ENCODE data around the gene CDC20. TPM values are rescaled to one million over a fixed set of nuclear protein-coding genes. Genes with fewer than 3 reads are reported as not detected.

Gene CDC20
- total RNA-seq, 1 experiment from 2014 or later, result 355 TPM

DNA sequence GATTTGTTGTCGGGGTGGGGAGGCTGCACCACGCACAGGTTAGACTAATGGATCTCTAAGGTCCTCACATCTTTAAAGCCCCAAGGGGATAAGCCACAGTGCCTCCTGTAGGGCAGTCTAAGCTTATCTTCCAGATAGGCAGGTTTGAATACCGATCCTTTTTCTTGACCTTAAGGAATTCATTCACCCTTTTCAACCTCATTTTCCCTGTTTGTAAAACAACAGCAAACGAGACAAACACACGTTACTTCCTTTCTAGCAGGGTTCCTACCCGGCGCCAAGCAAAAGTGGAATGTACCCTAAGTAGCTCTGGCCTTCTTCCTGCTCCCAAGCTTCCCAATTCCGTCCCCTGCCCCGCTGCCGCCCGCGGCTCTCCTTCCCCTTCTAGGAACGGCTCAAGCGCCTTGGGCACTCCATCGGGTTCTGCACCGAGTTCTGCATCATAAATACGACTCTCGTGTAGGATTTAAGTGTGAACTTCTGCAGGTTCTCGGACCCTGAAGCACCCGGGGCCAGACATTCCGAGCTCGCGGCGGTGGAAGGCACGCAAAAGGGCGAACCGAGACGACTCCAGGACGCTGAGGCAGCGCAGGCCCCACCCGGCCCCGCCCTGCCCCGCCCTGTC, 548 bp upstream of the CDC20 start (continued):
- TF ChIP-seq, protein P1, sequence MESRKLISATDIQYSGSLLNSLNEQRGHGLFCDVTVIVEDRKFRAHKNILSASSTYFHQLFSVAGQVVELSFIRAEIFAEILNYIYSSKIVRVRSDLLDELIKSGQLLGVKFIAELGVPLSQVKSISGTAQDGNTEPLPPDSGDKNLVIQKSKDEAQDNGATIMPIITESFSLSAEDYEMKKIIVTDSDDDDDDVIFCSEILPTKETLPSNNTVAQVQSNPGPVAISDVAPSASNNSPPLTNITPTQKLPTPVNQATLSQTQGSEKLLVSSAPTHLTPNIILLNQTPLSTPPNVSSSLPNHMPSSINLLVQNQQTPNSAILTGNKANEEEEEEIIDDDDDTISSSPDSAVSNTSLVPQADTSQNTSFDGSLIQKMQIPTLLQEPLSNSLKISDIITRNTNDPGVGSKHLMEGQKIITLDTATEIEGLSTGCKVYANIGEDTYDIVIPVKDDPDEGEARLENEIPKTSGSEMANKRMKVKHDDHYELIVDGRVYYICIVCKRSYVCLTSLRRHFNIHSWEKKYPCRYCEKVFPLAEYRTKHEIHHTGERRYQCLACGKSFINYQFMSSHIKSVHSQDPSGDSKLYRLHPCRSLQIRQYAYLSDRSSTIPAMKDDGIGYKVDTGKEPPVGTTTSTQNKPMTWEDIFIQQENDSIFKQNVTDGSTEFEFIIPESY (IDR thresholded peaks at IDR 0.05; ENCODE audit: extremely low read depth, insufficient replicate concordance, low read length), result no peak
- peak; percentile 85 for TF ChIP-seq POLR2A (IDR thresholded peaks at IDR 0.05; ENCODE audit: borderline replicate concordance, extremely low read depth, insufficient read depth, insufficient read length)
- no peak for TF ChIP-seq YY1 (IDR thresholded peaks at IDR 0.05; ENCODE audit: extremely low read depth, insufficient replicate concordance, low read depth, low read length)
- TF ChIP-seq JUND (IDR thresholded peaks at IDR 0.05), result no peak

DNA sequence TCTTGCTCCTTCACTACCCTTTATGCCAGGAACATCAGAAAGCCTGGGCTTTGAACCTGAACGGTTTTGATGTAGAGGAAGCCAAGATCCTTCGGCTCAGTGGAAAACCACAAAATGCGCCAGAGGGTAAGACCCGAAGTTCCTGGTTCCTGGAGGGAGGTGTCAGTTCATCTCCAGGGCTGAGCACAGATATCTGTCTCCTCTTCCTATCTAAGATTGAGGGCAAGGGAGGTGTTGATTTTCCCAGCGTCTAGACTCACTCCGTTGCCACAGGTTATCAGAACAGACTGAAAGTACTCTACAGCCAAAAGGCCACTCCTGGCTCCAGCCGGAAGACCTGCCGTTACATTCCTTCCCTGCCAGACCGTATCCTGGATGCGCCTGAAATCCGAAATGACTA, 915 bp downstream of the CDC20 start:
- ChIA-PET RAD21 (ENCODE audit: low non-redundant PET in 1 of 2, low total read pairs in 2 of 2, uncharacterized antibody in 2 of 2, unreplicated experiment in 2 of 2) (no interaction called here), POLR2A (interaction anchor here (1.2 to 2.0 kb wide), 2 partner anchors 9 to 74 kb away, joined by 3 to 10 read pairs; partner anchors contain the start of gene C1orf210), CTCF (interaction anchor here (2.6 kb wide), 1 partner anchor 133 kb away, joined by 12 read pairs; no protein-coding TSS in a partner anchor)
- Histone ChIP-seq H3K9me3 (ENCODE audit: control insufficient read depth in 1 of 2, insufficient read depth in 1 of 2, low read depth in 1 of 2, low read length in 2 of 2) (no peaks in the 10 kb centered on the region), H3K36me3 (ENCODE audit: control insufficient read depth in 1 of 2, insufficient read depth in 2 of 2, low read length in 2 of 2) (peaks cover 23 to 48% of the 10 kb centered on the region in 2 experiments), H3K4me1 (ENCODE audit: control insufficient read depth in 1 of 2, insufficient read depth in 2 of 2, low read length in 2 of 2) (peaks cover 13 to 59% of the 10 kb centered on the region in 2 experiments), H3K27ac (ENCODE audit: low read depth, low read length) (peak overlapping the region; percentile 76), H3K4me3 (replicated peaks in 1 of 2; ENCODE audit: low read depth in 1 of 2, low read length in 2 of 2) (peak overlapping the region; percentile 76 to 91), H3K27me3 (ENCODE audit: insufficient read depth, low read length) (no peaks in the 10 kb centered on the region), H3K9ac (ENCODE audit: low read length) (peak overlapping the region; percentile 94), H3K79me2 (ENCODE audit: insufficient read depth, low read length) (peaks cover 37% of the 10 kb centered on the region), H2AFZ (ENCODE audit: low read depth, low read length, poor library complexity, severe bottlenecking) (no peak overlapping the region), H3K9me2 (ENCODE audit: insufficient read depth) (no peaks in the 10 kb centered on the region), H3K4me2 (ENCODE audit: low read length) (peak overlapping the region; percentile 83), H4K20me1 (ENCODE audit: insufficient read depth) (peaks cover 3% of the 10 kb centered on the region; the same call in 1 of the 2 replicates)
- intact Hi-C loops (cut with micrococcal nuclease), result no loop called here
- no peak for DNase-seq (ENCODE audit: low read depth, low spot score)
- no TSS peak for BruUV-seq (replicated peaks)
- no peak for ATAC-seq
- no peak for TF ChIP-seq SRF (IDR thresholded peaks at IDR 0.05; ENCODE audit: low read depth)
- no peak for TF ChIP-seq FOSL1 (IDR thresholded peaks at IDR 0.05; ENCODE audit: low read depth)
- no peak for TF ChIP-seq REST (IDR thresholded peaks at IDR 0.05; ENCODE audit: low read depth)
- TF ChIP-seq POLR2AphosphoS5 (IDR thresholded peaks at IDR 0.05; ENCODE audit: low read depth, low read length), result no peak
- TF ChIP-seq JUND (IDR thresholded peaks at IDR 0.05), result no peak
- TF ChIP-seq YY1 (IDR thresholded peaks at IDR 0.05; ENCODE audit: extremely low read depth, insufficient replicate concordance, low read depth, low read length), result no peak
- TF ChIP-seq RAD21 (IDR thresholded peaks at IDR 0.05; ENCODE audit: low read depth), result no peak
- no peak for TF ChIP-seq ZNF274 (IDR thresholded peaks at IDR 0.05; ENCODE audit: low read depth, low read length)
- TF ChIP-seq TCF7L2 (IDR thresholded peaks at IDR 0.05; ENCODE audit: borderline replicate concordance, extremely low read depth, insufficient read depth, insufficient read length), result no peak
- no peak for TF ChIP-seq POLR2A (IDR thresholded peaks at IDR 0.05; ENCODE audit: borderline replicate concordance, extremely low read depth, insufficient read depth, insufficient read length)
- TF ChIP-seq, protein P2, sequence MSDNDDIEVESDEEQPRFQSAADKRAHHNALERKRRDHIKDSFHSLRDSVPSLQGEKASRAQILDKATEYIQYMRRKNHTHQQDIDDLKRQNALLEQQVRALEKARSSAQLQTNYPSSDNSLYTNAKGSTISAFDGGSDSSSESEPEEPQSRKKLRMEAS (IDR thresholded peaks at IDR 0.05), result no peak
- no peak for TF ChIP-seq CBX3 (IDR thresholded peaks at IDR 0.05; ENCODE audit: low read depth)
- no peak for TF ChIP-seq SP1 (IDR thresholded peaks at IDR 0.05; ENCODE audit: low read depth)
- no peak for TF ChIP-seq ELF1 (IDR thresholded peaks at IDR 0.05; ENCODE audit: borderline replicate concordance, low read depth)
- no peak for TF ChIP-seq ZFX (IDR thresholded peaks at IDR 0.05)
- TF ChIP-seq, protein P1 (IDR thresholded peaks at IDR 0.05; ENCODE audit: extremely low read depth, insufficient replicate concordance, low read length), result no peak
- no peak for TF ChIP-seq EGR1 (IDR thresholded peaks at IDR 0.05; ENCODE audit: low read depth)

Measured in HCT116 (cell line).